Measurements from ENCODE around the gene IFI27L1. TPM values are rescaled to one million over a fixed set of nuclear protein-coding genes. Genes with fewer than 3 reads are reported as not detected.

The IFI27L1 gene
- total RNA-seq, 3 donors from 2014 or later: 6.6 to 14.5 (median 10.6) TPM

DNA sequence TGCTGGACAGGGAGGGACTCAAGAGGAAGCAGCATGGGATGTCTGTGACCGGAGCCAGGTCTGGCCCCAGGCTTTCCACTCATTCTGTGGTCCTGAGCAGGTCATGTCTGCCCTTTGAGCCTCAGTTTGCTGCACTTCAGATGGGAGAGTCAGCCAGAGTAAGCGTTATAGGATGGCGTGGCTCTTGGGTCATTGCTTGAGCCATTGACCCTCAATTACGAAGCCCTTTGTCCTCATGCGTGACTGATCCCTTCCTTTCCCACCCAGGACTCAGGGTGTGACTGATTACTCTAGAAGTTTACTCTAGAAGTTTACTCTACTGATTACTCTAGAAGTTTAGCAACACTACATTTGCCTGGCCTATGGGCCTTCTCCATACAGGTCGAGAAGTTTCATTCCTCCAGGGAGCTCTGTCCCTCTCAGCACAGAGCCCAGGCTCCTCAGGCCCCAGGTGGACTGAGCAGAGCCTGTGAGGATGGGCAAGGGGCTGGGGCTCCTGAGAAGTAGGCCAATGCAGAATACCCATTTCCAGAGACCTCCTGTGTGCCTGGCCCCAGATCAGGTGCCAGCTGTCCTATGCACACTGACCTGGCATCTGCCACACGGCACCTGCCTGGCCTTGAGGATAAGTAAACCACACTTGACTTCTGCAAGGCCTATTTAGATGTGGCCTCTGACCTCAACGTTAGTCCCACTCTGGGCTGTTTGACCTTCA lies 21.8 kb downstream of the IFI27L1 start:
- no peak for DNase-seq (ENCODE audit: low spot score in 2 of 2)
- no peak for TF ChIP-seq POLR2A (IDR thresholded peaks at IDR 0.05)
- TF ChIP-seq POLR2AphosphoS5 (IDR thresholded peaks at IDR 0.05): no peak
- no peak for TF ChIP-seq CTCF (IDR thresholded peaks at IDR 0.05)
- Histone ChIP-seq H3K27me3 (no peaks in the 10 kb centered on the region), H3K4me1 (no peaks in the 10 kb centered on the region), H3K4me3 (no peak overlapping the region), H3K27ac (no peak overlapping the region), H3K36me3 (no peaks in the 10 kb centered on the region), H3K9me3 (no peaks in the 10 kb centered on the region)
- intact Hi-C loops (cut with DNase I; ENCODE audit: low total_unique reads): no loop called here

DNA sequence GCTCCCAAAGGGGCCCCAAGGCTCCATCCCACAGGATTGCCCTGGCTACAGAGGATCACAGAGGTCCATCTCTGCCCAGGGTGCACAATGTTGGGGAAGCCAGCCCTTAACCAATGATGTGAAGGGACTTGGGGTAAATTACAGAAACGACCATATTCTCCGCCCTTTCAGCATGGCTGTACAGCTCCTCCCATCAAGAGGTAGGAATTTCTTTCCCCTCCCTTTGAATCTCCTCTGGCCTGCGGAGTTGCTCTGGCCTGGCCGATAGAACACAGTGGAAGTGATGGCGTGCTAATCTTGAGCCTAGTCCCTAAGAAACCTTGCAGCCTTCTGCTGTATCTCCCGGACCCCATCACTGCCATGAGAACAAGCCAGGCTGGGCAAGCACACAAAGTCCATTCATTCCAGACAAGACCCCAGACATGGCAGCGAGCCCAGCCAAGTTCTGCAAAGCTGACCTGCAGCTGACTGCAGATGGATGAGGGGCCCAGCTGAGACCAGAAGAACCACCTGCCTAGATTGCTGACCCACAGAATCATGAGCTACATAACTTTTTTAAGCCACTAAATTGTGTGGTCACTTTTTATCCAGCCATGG lies 22.5 kb downstream of the IFI27L1 start:
- Histone ChIP-seq H3K36me3 (no peaks in the 10 kb centered on the region), H3K4me3 (no peak overlapping the region), H3K4me1 (no peaks in the 10 kb centered on the region), H3K27me3 (no peaks in the 10 kb centered on the region), H3K9me3 (no peaks in the 10 kb centered on the region), H3K27ac (no peak overlapping the region)
- no peak for DNase-seq (ENCODE audit: low spot score in 2 of 2)
- TF ChIP-seq POLR2A (IDR thresholded peaks at IDR 0.05) (no peak), POLR2AphosphoS5 (IDR thresholded peaks at IDR 0.05) (no peak), CTCF (IDR thresholded peaks at IDR 0.05) (no peak)
- intact Hi-C loops (cut with DNase I; ENCODE audit: low total_unique reads): no loop called here

DNA sequence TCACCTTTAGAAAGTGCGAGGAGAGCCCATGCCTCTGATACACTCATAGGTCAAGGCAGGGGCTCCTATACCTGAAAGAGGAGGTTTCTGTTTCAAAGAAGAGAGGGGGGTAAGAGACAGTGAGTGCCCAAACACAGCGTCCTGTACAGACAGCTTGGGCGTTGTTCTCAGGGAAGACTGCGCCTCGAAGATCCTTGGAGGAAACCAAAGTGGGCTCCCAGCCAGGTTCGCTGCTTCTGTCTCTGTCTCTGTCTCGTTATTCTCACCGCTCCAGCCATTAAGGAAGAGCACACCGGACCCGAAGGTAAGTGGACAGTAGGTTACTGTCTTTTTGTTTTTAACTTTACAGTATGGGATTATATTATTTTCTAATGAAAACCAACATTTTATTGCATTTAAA lies 23.6 kb downstream of the IFI27L1 start:
- intact Hi-C loops (cut with DNase I; ENCODE audit: low total_unique reads): no loop called here
- no peaks in the 10 kb centered on the region for H3K27me3 ChIP-seq
- no peaks in the 10 kb centered on the region for H3K4me1 ChIP-seq
- no peak overlapping the region for H3K4me3 ChIP-seq
- H3K9me3 ChIP-seq: no peaks in the 10 kb centered on the region
- H3K27ac ChIP-seq: no peak overlapping the region
- DNase-seq (ENCODE audit: low spot score in 2 of 2): no peak
- no peaks in the 10 kb centered on the region for H3K36me3 ChIP-seq
- no peak for TF ChIP-seq CTCF (IDR thresholded peaks at IDR 0.05)

DNA sequence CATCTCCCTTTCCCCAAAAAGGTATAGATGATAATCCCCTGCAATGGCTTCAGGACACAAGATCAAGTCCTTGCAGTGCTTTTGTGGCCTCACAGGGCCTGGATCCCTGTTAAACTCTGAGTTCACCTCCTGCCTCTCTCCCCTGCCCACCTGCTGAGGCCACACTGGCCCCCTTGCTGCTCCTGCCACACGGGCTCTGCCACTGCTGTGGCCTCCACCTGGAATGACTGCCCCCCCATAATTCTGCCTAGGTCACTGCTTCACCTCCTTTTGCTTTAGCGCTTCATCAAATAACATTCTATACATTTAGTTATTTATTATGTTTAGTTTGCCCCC lies 28.8 kb downstream of the IFI27L1 start:
- TF ChIP-seq CTCF (IDR thresholded peaks at IDR 0.05) (no peak), POLR2A (IDR thresholded peaks at IDR 0.05) (no peak), POLR2AphosphoS5 (IDR thresholded peaks at IDR 0.05) (no peak)
- H3K4me1 ChIP-seq: no peaks in the 10 kb centered on the region
- intact Hi-C loops (cut with DNase I; ENCODE audit: low total_unique reads): no loop called here

GRCh38 chr14:94110552-94111181 lies 29.6 kb downstream of the IFI27L1 start, which contains the start of gene IFI27:
IFI27 (plus strand) TSS chr14:94110736.
- Histone ChIP-seq H3K27ac (peak within 1 kb of the TSS; percentile 80 to 95), H3K36me3 (no peaks in the 10 kb centered on the region), H3K9me3 (no peaks in the 10 kb centered on the region), H3K27me3 (no peaks in the 10 kb centered on the region), H3K4me1 (no peaks in the 10 kb centered on the region), H3K4me3 (peak within 1 kb of the TSS; percentile 39 to 69 (median 47))
- peak in 1 of 2 donors; percentile 40 for DNase-seq (ENCODE audit: low spot score in 2 of 2)
- intact Hi-C loops (cut with DNase I; ENCODE audit: low total_unique reads): no loop called here
- TF ChIP-seq POLR2AphosphoS5 (IDR thresholded peaks at IDR 0.05) (peak; percentile 68 to 83 (median 80)), POLR2A (IDR thresholded peaks at IDR 0.05) (peak; percentile 30), CTCF (IDR thresholded peaks at IDR 0.05) (no peak)

More for the DNA sequence above, 28.8 kb downstream of the IFI27L1 start:
- Histone ChIP-seq H3K36me3 (no peaks in the 10 kb centered on the region), H3K27me3 (no peaks in the 10 kb centered on the region), H3K27ac (peak overlapping the region; percentile 80 to 95), H3K9me3 (no peaks in the 10 kb centered on the region), H3K4me3 (no peak overlapping the region)
- no peak for DNase-seq (ENCODE audit: low spot score in 2 of 2)

Measured in breast epithelium (tissue), 4 donors.